ENCODE data around the gene ANO6. TPM values are rescaled to one million over a fixed set of nuclear protein-coding genes. Genes with fewer than 3 reads are reported as not detected.

Gene ANO6
- total RNA-seq, 2 donors from 2014 or later, result 24.4 to 28.0 TPM

DNA sequence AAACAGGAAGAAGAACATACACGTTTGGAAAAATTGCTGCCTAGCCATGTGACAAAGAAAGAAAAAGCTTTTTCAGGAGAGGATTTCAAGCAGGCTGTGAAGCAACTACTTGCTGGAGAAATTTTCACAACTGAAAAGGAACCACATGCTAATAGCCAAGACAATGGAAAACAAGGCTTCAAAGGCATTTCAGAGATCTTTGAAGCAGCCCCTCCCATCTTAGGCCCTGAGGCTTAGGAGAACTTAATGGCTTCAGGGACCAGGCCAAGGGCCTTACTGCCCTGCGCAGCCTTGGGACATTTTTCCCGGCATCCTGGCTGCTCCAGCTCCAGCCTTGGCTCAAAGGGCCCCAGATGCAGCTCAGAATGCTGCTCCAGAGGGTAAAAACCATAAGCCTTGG, 257.7 kb downstream of the ANO6 start:
- DNase-seq (no peak), ATAC-seq (no peak)
- WGBS, 2 donors, result 70 to 75% methylated on average over 3 of the region's 3 CpGs
- Histone ChIP-seq H3K27me3 (no peaks in the 10 kb centered on the region), H3K9me3 (no peaks in the 10 kb centered on the region), H3K4me3 (no peak overlapping the region), H3K36me3 (replicated peaks in 1 of 2; ENCODE audit: insufficient read depth in 1 of 2, low read depth in 2 of 2) (no peaks in the 10 kb centered on the region), H3K4me1 (no peaks in the 10 kb centered on the region), H3K27ac (no peak overlapping the region)
- intact Hi-C loops (cut with DNase I), result no loop called here
- TF ChIP-seq, protein P1, sequence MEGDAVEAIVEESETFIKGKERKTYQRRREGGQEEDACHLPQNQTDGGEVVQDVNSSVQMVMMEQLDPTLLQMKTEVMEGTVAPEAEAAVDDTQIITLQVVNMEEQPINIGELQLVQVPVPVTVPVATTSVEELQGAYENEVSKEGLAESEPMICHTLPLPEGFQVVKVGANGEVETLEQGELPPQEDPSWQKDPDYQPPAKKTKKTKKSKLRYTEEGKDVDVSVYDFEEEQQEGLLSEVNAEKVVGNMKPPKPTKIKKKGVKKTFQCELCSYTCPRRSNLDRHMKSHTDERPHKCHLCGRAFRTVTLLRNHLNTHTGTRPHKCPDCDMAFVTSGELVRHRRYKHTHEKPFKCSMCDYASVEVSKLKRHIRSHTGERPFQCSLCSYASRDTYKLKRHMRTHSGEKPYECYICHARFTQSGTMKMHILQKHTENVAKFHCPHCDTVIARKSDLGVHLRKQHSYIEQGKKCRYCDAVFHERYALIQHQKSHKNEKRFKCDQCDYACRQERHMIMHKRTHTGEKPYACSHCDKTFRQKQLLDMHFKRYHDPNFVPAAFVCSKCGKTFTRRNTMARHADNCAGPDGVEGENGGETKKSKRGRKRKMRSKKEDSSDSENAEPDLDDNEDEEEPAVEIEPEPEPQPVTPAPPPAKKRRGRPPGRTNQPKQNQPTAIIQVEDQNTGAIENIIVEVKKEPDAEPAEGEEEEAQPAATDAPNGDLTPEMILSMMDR (IDR thresholded peaks at IDR 0.05), result no peak
- no peak for TF ChIP-seq POLR2A (IDR thresholded peaks at IDR 0.05)

DNA sequence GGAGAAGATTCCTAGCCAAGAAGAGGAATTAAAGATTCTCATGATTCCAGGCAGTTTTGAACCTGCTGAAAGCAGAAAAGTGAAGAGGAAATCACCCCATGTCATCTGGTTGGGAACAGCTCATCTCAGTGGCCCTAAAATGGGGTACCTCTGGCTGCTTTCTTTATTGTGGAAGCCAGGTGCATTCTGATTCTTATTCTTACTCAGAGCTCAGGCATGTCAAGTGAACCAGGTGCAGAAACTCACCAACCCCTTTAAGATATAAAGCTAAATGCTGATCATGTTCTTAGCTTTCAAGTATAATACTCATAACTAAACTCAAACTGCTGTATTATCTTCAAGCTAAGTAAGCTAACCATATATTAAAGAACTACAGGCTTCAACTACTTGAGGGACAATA, 259.7 kb downstream of the ANO6 start:
- TF ChIP-seq POLR2A (IDR thresholded peaks at IDR 0.05), result no peak
- TF ChIP-seq, protein P1 (IDR thresholded peaks at IDR 0.05), result no peak
- Histone ChIP-seq H3K27ac (no peak overlapping the region), H3K27me3 (no peaks in the 10 kb centered on the region), H3K4me3 (no peak overlapping the region), H3K4me1 (no peaks in the 10 kb centered on the region), H3K9me3 (no peaks in the 10 kb centered on the region), H3K36me3 (replicated peaks in 1 of 2; ENCODE audit: insufficient read depth in 1 of 2, low read depth in 2 of 2) (no peaks in the 10 kb centered on the region)
- DNase-seq (no peak), ATAC-seq (no peak)
- intact Hi-C loops (cut with DNase I), result no loop called here

DNA sequence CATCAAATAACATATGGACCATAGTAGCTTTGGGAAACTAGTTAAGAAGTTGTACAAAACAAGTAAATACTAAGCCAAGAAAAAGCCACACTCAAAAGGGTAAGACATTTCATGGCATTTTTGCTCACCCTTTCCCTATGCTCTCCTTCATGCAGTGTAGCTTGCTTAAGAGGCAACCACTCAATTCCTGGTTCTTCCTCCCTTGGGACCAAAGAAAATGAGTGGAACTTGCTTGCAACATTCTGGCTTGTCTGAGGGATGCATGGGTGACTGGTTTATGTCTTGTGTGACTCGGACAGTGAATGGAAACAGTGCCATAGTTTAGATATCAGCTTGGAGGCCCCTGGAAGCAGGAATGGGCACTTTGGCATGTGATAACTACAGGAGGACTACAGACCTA, 261.6 kb downstream of the ANO6 start:
- ATAC-seq (peak; percentile 33), DNase-seq (peak in 1 of 4 donors; percentile 3)
- no peak overlapping the region for H3K27ac ChIP-seq
- WGBS, 2 donors, result 62 to 82% methylated on average over 1 of the region's 1 CpG
- no peak overlapping the region for H3K4me3 ChIP-seq
- no peaks in the 10 kb centered on the region for H3K27me3 ChIP-seq
- TF ChIP-seq, protein P1 (IDR thresholded peaks at IDR 0.05), result no peak
- no peak for TF ChIP-seq POLR2A (IDR thresholded peaks at IDR 0.05)
- no peaks in the 10 kb centered on the region for H3K9me3 ChIP-seq
- H3K4me1 ChIP-seq, result no peaks in the 10 kb centered on the region
- intact Hi-C loops (cut with DNase I), result no loop called here
- H3K36me3 ChIP-seq (replicated peaks in 1 of 2; ENCODE audit: insufficient read depth in 1 of 2, low read depth in 2 of 2), result no peaks in the 10 kb centered on the region

DNA sequence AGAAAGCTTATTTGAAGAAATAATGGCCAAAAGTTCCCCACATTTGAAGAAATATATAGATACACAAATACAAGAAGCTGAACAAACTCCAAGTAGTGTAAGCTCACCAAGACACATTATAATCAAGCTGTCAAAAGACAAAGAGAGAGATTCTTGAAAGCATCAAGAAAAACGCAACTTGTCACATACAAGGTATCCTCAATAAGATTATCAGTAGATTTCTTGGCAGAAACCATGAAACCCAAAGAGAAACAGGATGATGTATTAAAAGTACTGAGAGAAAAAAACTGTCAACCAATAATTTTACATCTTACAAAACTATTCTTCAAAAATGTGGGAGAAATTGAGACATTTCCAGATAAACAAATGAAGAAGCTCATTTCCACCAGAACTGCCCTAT, 263.0 kb downstream of the ANO6 start:
- no peaks in the 10 kb centered on the region for H3K4me1 ChIP-seq
- ATAC-seq, result no peak
- DNase-seq, result no peak
- H3K9me3 ChIP-seq, result no peaks in the 10 kb centered on the region
- no peak overlapping the region for H3K27ac ChIP-seq
- WGBS, 2 donors, result 67 to 81% methylated on average over 1 of the region's 1 CpG
- intact Hi-C loops (cut with DNase I), result no loop called here
- no peaks in the 10 kb centered on the region for H3K36me3 ChIP-seq (replicated peaks in 1 of 2; ENCODE audit: insufficient read depth in 1 of 2, low read depth in 2 of 2)
- no peaks in the 10 kb centered on the region for H3K27me3 ChIP-seq
- TF ChIP-seq, protein P1 (IDR thresholded peaks at IDR 0.05), result no peak
- no peak for TF ChIP-seq POLR2A (IDR thresholded peaks at IDR 0.05)
- no peak overlapping the region for H3K4me3 ChIP-seq

DNA sequence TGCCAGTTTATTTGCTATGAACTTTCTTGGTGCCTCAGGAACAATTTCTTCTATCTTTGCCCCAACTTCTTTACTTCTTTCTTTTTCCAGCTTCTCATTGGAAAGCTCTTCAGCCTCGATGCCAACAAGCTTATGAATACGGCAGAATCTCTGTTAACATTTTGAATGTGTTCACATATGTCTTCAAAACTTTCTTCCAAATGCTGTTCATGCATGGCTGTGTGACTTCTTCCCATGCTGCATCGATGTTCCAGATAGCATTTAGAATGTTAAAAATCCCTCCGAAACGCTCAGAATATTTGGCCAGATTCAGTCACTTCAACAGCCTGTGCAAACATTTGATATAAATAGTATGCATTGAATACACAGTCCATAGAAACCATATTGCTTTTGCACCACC, 265.9 kb downstream of the ANO6 start:
- 50 to 59% methylated on average over 5 of the region's 5 CpGs for WGBS, 2 donors
- H3K9me3 ChIP-seq, result no peaks in the 10 kb centered on the region
- no peak for TF ChIP-seq POLR2A (IDR thresholded peaks at IDR 0.05)
- TF ChIP-seq, protein P1 (IDR thresholded peaks at IDR 0.05), result no peak
- H3K36me3 ChIP-seq (replicated peaks in 1 of 2; ENCODE audit: insufficient read depth in 1 of 2, low read depth in 2 of 2), result no peaks in the 10 kb centered on the region
- DNase-seq, result no peak
- no peak overlapping the region for H3K4me3 ChIP-seq
- H3K27ac ChIP-seq, result no peak overlapping the region
- no peaks in the 10 kb centered on the region for H3K27me3 ChIP-seq
- H3K4me1 ChIP-seq, result no peaks in the 10 kb centered on the region
- intact Hi-C loops (cut with DNase I), result no loop called here
- ATAC-seq, result no peak
